ENCODE data around the gene GPX7.

Gene GPX7

DNA sequence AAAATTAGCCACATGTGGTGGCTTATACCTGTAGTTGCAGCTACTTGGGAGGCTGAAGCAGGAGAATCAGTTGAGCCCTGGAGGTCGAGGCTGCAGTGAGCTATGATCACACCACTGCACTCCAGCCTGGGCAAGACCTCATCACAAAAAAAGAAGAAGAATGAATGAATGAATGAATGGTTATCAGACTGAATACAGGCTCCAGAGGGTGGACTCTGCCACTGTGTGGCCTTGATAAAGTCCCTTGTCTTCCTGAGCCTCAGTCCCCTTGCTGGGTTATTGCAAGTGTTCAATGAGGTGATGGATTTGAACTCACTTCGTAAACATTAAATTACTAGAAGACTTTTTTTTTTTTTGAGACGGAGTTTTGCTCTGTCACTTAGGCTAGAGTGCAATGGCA is 55.5 kb downstream of the GPX7 start:
- no peak for TF ChIP-seq ZFX (IDR thresholded peaks at IDR 0.05; ENCODE audit: borderline replicate concordance)
- TF ChIP-seq, protein P1, sequence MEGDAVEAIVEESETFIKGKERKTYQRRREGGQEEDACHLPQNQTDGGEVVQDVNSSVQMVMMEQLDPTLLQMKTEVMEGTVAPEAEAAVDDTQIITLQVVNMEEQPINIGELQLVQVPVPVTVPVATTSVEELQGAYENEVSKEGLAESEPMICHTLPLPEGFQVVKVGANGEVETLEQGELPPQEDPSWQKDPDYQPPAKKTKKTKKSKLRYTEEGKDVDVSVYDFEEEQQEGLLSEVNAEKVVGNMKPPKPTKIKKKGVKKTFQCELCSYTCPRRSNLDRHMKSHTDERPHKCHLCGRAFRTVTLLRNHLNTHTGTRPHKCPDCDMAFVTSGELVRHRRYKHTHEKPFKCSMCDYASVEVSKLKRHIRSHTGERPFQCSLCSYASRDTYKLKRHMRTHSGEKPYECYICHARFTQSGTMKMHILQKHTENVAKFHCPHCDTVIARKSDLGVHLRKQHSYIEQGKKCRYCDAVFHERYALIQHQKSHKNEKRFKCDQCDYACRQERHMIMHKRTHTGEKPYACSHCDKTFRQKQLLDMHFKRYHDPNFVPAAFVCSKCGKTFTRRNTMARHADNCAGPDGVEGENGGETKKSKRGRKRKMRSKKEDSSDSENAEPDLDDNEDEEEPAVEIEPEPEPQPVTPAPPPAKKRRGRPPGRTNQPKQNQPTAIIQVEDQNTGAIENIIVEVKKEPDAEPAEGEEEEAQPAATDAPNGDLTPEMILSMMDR (IDR thresholded peaks at IDR 0.05): no peak

More for the DNA sequence above, 55.5 kb downstream of the GPX7 start:
- no peak overlapping the region for H3K27ac ChIP-seq
